ENCODE measurements around the gene CSMD2. TPM values are rescaled to one million over a fixed set of nuclear protein-coding genes. Genes with fewer than 3 reads are reported as not detected.

Gene CSMD2
- total RNA-seq, 1 donor from 2014 or later: 0.22 TPM

- DNase-seq (no peak), ATAC-seq (no peak)
- intact Hi-C loops (cut with micrococcal nuclease): no loop called here
These were observed 542.3 kb downstream of the CSMD2 start for GRCh38 chr1:33622757-33623156.

- ATAC-seq (no peak), DNase-seq (no peak)
- intact Hi-C loops (cut with micrococcal nuclease): loop anchor here (10.0 kb wide), 1 partner anchor 144 kb away; the partner anchor contains the start of gene ZSCAN20
These were observed 546.4 kb downstream of the CSMD2 start for GRCh38 chr1:33618636-33619035.

- no peak for DNase-seq
- intact Hi-C loops (cut with micrococcal nuclease): loop anchor here (10.0 kb wide), 1 partner anchor 143 kb away; the partner anchor contains the start of gene ZSCAN20
- ATAC-seq: no peak
These were observed 547.6 kb downstream of the CSMD2 start for GRCh38 chr1:33617451-33617850.

- ATAC-seq: no peak
- intact Hi-C loops (cut with micrococcal nuclease): loop anchor here (10.0 kb wide), 1 partner anchor 142 kb away; the partner anchor contains the start of gene ZSCAN20
These were observed 548.2 kb downstream of the CSMD2 start for GRCh38 chr1:33616780-33617179.

GRCh38 chr1:33615546-33615945 lies 549.5 kb downstream of the CSMD2 start:
- DNase-seq (no peak), ATAC-seq (no peak)
- intact Hi-C loops (cut with micrococcal nuclease): loop anchor here (10.0 kb wide), 1 partner anchor 141 kb away; the partner anchor contains the start of gene ZSCAN20

More at GRCh38 chr1:33616780-33617179, 548.2 kb downstream of the CSMD2 start:
- DNase-seq: no peak

- intact Hi-C loops (cut with micrococcal nuclease): loop anchor here (10.0 kb wide), 1 partner anchor 136 kb away; the partner anchor contains the start of gene ZSCAN20
- ATAC-seq (peak; percentile 26), DNase-seq (no peak)
These were observed 554.1 kb downstream of the CSMD2 start for GRCh38 chr1:33610864-33611455.

GRCh38 chr1:33610391-33610790 lies 554.6 kb downstream of the CSMD2 start:
- ATAC-seq (no peak), DNase-seq (no peak)
- intact Hi-C loops (cut with micrococcal nuclease): loop anchor here (10.0 kb wide), 1 partner anchor 136 kb away; the partner anchor contains the start of gene ZSCAN20

DNA sequence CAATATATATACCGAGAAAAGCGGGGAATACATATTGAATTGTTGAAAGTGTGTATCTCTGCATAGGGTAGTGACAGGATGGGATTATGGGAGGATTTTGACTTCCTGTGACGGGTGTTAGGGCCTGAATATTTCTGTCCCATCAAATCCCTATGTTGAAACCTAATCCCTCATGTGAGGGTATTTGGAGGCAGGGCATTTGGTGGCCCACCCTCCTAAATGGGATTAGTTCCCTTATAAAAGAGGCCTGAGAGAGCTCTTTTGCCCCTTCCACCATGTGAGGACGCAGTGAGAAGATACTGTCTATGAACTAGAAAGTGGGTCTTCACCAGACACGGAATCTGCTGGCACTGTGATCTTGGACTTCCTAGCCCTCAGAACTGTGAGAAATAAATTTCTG lies 555.3 kb downstream of the CSMD2 start:
- no peak for ATAC-seq
- DNase-seq: no peak
- intact Hi-C loops (cut with micrococcal nuclease): loop anchor here (10.0 kb wide), 1 partner anchor 135 kb away; the partner anchor contains the start of gene ZSCAN20

DNA sequence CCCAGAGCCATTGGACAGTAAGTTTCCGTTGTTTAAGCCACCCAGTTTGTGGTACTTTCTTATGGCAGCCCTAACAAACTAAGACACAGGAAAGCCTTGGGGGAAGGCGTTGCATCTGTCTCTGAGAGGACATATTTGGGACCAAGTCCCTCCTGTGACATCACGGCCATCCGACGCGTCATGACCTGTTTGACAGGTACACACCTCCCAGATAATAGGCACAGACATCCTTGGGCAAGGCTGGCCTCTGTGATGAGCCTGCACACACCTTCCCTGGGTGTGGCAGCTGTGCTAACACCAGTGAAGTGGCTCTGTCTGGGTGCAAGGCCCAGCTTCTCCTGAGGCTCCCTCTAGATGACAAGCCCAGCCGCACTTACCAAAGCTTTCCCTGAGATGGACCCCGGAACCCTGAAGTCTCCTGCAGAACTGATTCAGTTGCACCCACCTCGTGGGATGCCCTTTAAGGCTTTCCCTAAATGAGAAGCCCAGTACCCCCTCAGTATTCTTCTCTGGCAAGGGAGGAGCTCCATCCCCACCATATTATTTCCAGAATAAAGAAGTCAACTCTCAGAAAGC lies 556.1 kb downstream of the CSMD2 start:
- intact Hi-C loops (cut with micrococcal nuclease): no loop called here
- DNase-seq: no peak
- ATAC-seq: no peak

DNA sequence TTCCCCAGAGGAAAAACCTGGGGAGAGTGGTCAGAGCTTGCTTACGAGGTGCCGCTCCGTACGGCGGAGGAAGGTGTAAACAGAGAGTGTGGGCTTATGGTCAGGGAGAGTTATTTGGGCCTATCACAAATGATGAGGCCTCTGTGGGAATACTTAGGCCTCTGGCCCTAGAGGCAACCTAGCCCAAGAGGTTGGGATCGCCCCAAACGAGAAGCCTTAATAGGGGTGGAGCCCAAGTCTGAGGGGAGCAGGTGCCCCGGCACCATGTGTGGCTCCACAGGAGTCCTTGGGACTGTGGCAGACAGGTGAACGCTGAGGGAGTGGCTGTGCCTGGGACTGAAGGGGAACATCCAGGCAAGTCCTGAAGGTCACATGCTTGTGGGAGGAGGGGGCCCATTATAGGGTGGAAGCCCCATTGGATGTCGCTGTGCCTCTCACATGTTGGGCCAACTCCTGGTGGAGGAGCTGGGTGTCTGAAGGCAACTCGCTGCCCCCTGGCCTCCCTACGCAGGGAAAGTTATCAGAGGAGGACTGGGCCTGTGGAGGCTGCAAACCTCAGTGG lies 557.5 kb downstream of the CSMD2 start:
- no peak for ATAC-seq
- intact Hi-C loops (cut with micrococcal nuclease): no loop called here

DNA sequence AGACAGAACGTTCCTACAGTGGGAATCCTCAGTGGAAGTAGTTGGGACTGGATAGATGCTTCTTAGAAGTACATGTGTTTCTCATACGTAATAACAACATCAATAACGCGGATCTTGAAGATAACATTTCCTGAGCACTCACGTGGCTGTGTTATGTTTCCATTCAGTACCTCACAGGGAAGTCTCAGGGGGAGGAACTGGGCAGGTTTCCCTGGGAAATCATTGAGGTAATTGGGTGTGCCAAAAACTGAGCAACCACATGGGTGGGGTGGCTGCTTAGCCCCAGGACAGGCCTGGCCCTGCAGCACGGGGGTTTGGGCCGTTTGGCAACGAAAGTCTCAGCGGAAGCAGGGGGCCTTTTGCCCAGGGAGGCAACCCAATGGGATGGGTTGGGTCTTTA lies 558.8 kb downstream of the CSMD2 start:
- ATAC-seq (peak; percentile 76), DNase-seq (peak; percentile 66)
- intact Hi-C loops (cut with micrococcal nuclease): no loop called here

More for the DNA sequence above, 557.5 kb downstream of the CSMD2 start:
- no peak for DNase-seq

DNA sequence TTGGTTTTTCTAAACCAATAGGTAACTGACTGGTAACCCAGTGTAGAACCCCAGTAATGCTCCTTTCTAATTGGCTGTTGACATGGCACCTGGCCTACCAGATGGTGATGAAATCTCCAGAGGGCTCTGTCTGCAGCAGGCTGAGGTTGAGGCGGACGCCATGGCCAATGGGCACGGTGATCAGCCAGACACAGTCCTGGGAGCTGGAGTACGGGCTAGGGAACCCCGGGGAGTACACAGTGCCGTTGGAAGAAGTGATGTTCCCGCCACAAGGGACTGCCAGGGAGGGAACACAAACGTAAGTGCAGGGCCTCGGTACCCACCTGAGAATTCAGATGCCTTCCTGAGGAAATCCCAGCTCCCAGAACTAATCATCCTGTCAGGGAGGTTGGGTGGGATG lies 562.8 kb downstream of the CSMD2 start:
- DNase-seq (no peak), ATAC-seq (no peak)
- intact Hi-C loops (cut with micrococcal nuclease): no loop called here

GRCh38 chr1:33601751-33602150 lies 563.3 kb downstream of the CSMD2 start:
- DNase-seq (no peak), ATAC-seq (no peak)
- intact Hi-C loops (cut with micrococcal nuclease): no loop called here

- no peak for DNase-seq
- intact Hi-C loops (cut with micrococcal nuclease): no loop called here
- ATAC-seq: no peak
These were observed 565.4 kb downstream of the CSMD2 start for GRCh38 chr1:33599516-33600115.

- ATAC-seq: no peak
- intact Hi-C loops (cut with micrococcal nuclease): no loop called here
- no peak for DNase-seq
These were observed 576.3 kb downstream of the CSMD2 start for GRCh38 chr1:33588726-33589125.

- intact Hi-C loops (cut with micrococcal nuclease): no loop called here
- DNase-seq (no peak), ATAC-seq (no peak)
These were observed 578.2 kb downstream of the CSMD2 start for GRCh38 chr1:33586795-33587194.

DNA sequence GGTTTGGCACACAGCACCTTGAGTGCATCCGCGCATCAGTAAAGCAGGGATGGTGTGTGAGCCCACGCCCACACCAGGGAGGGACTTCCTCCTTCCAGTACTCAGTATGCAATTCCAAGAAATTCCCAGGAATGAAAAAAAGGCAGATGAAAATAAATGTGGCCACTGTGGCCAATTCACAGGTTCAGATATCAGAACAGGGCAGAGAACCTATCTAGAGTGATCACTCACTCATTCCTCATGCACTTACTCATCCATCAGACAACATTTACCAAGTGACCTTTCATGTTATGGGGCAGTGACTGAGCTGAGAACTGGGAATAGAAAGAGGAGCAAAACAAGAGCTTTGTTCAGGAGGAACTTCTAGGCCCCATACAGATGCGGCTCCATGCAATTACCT lies 578.9 kb downstream of the CSMD2 start:
- intact Hi-C loops (cut with micrococcal nuclease): no loop called here
- DNase-seq (no peak), ATAC-seq (no peak)

- DNase-seq (no peak), ATAC-seq (peak; percentile 57)
- intact Hi-C loops (cut with micrococcal nuclease): no loop called here
These were observed 581.5 kb downstream of the CSMD2 start for GRCh38 chr1:33583567-33583966.

GRCh38 chr1:33578557-33579448 lies 586.2 kb downstream of the CSMD2 start:
- ATAC-seq (no peak), DNase-seq (no peak)
- intact Hi-C loops (cut with micrococcal nuclease): no loop called here

Measured in left ventricle myocardium superior (tissue), 1 donor.